MCF 10A (cell line): ENCODE measurements around the gene CARD8. TPM values are rescaled to one million over a fixed set of nuclear protein-coding genes. Genes with fewer than 3 reads are reported as not detected.
"Not testable (repeated sequence)": the region's sequence is repeated elsewhere in the genome, so short reads cannot be mapped to it uniquely, and the experiment has no call there.

Source experiments
- BruUV-seq: library from RNA; stranded (reverse); fragments of 400-500 nt; replicated peaks from 2 replicates; lab custom pipeline; 2021; lab: Mats Ljungman, UMichigan
- CTCF ChIA-PET: fragments of 300-600 bp; sonication (Branson Sonifier 250); formaldehyde crosslinking; extraction: SDS; loops from one replicate; lab custom pipeline; 2021; ENCODE audit warnings: antibody characterized with exemption, inconsistent platforms; lab: Yijun Ruan, JAX
- POLR2A ChIA-PET: fragments of 300-600, 350-650 bp; sonication (Branson Sonifier 250); formaldehyde crosslinking; extraction: SDS; loops from one replicate; lab custom pipeline; 2020; ENCODE audit warnings: antibody characterized with exemption, inconsistent platforms; lab: Yijun Ruan, JAX
- DNase-seq: peaks from one replicate; pipeline ENCODE4 v3.0.0-alpha.2; 2018; ENCODE audit not compliant: unreplicated experiment
- H3K27ac Mint-ChIP-seq: one replicate; pipeline ENCODE4 v1.8.0; 2022; ENCODE audit warnings: mild to moderate bottlenecking, low read depth, mixed read lengths; ENCODE audit not compliant: unreplicated experiment
- H3K27me3 Mint-ChIP-seq: one replicate; pipeline ENCODE4 v1.8.0; 2022; ENCODE audit warnings: mixed read lengths; ENCODE audit not compliant: insufficient read depth, unreplicated experiment
- H3K36me3 Mint-ChIP-seq: one replicate; pipeline ENCODE4 v1.8.0; 2022; ENCODE audit warnings: mild to moderate bottlenecking, moderate library complexity, mixed read lengths; ENCODE audit not compliant: insufficient read depth, unreplicated experiment
- H3K4me1 Mint-ChIP-seq: one replicate; pipeline ENCODE4 v1.8.0; 2022; ENCODE audit warnings: mixed read lengths; ENCODE audit not compliant: insufficient read depth, unreplicated experiment
- H3K4me3 Mint-ChIP-seq: one replicate; pipeline ENCODE4 v1.8.0; 2022; ENCODE audit warnings: mild to moderate bottlenecking, moderate library complexity, mixed read lengths; ENCODE audit not compliant: unreplicated experiment
- H3K9me3 Mint-ChIP-seq: one replicate; pipeline ENCODE4 v1.8.0; 2022; ENCODE audit warnings: mixed read lengths; ENCODE audit not compliant: unreplicated experiment
- intact Hi-C: fragments of 100-400 bp; cut with micrococcal nuclease; formaldehyde crosslinking; loops from 2 replicates; pipeline ENCODE4 v1.14.1; 2022
- total RNA-seq: library from RNA; stranded (reverse); gene quantifications from 2 replicates; pipeline ENCODE4 v1.2.3, GENCODE V29; 2022
- TF ChIP-seq, protein P1 (sequence below): fragments of 200-600 bp; IDR thresholded peaks from one replicate; pipeline ENCODE4 v1.8.0; 2022; ENCODE audit warnings: antibody characterized with exemption, mild to moderate bottlenecking; ENCODE audit not compliant: unreplicated experiment

CARD8 gene
- total RNA-seq, 1 experiment from 2014 or later: 16.0 TPM

- intact Hi-C loops: no loop called here
- BruUV-seq: no TSS peak
- peak; percentile 83 for DNase-seq
- H3K27me3 Mint-ChIP-seq: peaks cover 12% of the 10 kb centered on the region
- H3K4me3 Mint-ChIP-seq: no peak overlapping the region
- H3K9me3 Mint-ChIP-seq: no peaks in the 10 kb centered on the region
- H3K36me3 Mint-ChIP-seq: no peaks in the 10 kb centered on the region
- POLR2A ChIA-PET: interaction anchor here (0.6 to 0.8 kb wide), 2 partner anchors 16 to 29 kb away, joined by 3 read pairs; a partner anchor contains a TSS
- TF ChIP-seq, protein P1, sequence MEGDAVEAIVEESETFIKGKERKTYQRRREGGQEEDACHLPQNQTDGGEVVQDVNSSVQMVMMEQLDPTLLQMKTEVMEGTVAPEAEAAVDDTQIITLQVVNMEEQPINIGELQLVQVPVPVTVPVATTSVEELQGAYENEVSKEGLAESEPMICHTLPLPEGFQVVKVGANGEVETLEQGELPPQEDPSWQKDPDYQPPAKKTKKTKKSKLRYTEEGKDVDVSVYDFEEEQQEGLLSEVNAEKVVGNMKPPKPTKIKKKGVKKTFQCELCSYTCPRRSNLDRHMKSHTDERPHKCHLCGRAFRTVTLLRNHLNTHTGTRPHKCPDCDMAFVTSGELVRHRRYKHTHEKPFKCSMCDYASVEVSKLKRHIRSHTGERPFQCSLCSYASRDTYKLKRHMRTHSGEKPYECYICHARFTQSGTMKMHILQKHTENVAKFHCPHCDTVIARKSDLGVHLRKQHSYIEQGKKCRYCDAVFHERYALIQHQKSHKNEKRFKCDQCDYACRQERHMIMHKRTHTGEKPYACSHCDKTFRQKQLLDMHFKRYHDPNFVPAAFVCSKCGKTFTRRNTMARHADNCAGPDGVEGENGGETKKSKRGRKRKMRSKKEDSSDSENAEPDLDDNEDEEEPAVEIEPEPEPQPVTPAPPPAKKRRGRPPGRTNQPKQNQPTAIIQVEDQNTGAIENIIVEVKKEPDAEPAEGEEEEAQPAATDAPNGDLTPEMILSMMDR: no peak
- H3K27ac Mint-ChIP-seq: no peak overlapping the region
- CTCF ChIA-PET: interaction anchor here (0.6 to 6.7 kb wide), 3 partner anchors 26 to 298 kb away, joined by 3 to 65 read pairs (median 3); partner anchors contain the start of gene ZNF114
- H3K4me1 Mint-ChIP-seq: no peaks in the 10 kb centered on the region
Measured at GRCh38 chr19:48292798-48293197, 37.1 kb upstream of the CARD8 start.

GRCh38 chr19:48291489-48291815 lies 35.7 kb upstream of the CARD8 start:
- not testable (repeated sequence) for H3K4me1 Mint-ChIP-seq, H3K27ac Mint-ChIP-seq
- intact Hi-C loops: loop anchor here (1.0 kb wide), 2 partner anchors 20 to 24 kb away; no protein-coding TSS in a partner anchor

DNA sequence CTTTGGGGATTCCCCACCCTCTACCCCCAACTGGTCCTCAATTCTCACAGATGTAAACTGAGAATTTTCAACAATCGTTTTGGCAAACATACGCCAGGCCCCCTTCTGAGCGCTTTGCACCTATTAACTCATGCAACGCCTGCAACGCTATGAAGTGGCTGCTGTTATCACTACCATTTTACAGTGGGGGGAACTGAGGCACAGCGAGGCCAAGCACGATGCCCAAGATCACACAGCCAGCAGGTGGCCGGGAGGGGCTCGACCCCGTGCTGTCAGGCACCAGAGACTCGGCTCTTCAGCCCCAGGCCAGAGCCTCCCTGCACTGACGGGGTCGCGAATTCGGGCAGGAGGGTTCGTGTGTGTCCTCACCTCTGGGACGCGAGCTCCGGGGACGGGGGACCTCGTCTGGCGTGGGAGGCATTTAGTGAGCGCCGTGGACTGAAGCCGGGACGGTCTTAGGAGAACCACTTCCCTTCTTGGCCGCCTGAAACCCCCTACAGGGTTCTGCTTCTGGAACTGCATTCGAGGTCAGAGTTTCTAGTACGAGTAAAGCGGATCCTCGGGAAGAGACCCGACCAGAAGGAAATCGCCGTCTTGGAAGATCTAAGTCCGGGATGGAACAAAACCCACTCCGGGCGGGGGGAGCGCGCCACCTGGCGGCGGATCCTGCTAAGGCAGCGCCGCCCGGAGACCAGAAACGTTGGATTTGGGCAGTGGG lies 35.2 kb upstream of the CARD8 start:
- POLR2A ChIA-PET: interaction anchor here (1.6 kb wide), 1 partner anchor 18 kb away, joined by 10 read pairs; no protein-coding TSS in a partner anchor
- Mint-ChIP-seq H3K4me1 (no peaks in the 10 kb centered on the region), H3K36me3 (no peaks in the 10 kb centered on the region), H3K27me3 (peaks cover under 1% of the 10 kb centered on the region), H3K4me3 (peak overlapping the region; percentile 63), H3K27ac (no peak overlapping the region), H3K9me3 (peaks cover 11% of the 10 kb centered on the region)
- BruUV-seq: no TSS peak
- TF ChIP-seq, protein P1: peak; percentile 95
- CTCF ChIA-PET: interaction anchor here (0.5 to 6.7 kb wide), 10 partner anchors 11 to 998 kb away, joined by 3 to 65 read pairs (median 4); partner anchors contain the start of gene ZNF114
- intact Hi-C loops: loop anchor here (1.0 kb wide), 2 partner anchors 20 to 24 kb away; no protein-coding TSS in a partner anchor
- DNase-seq: peak; percentile 79

More at GRCh38 chr19:48291489-48291815, 35.7 kb upstream of the CARD8 start:
- BruUV-seq, DNase-seq, H3K36me3 Mint-ChIP-seq, H3K9me3 Mint-ChIP-seq, H3K27me3 Mint-ChIP-seq: not testable (repeated sequence)
- POLR2A ChIA-PET: interaction anchor here (1.6 kb wide), 1 partner anchor 19 kb away, joined by 10 read pairs; no protein-coding TSS in a partner anchor
- CTCF ChIA-PET: interaction anchor here (0.6 to 6.7 kb wide), 11 partner anchors 12 to 998 kb away, joined by 3 to 65 read pairs (median 4); partner anchors contain the start of gene ZNF114
- peak overlapping the region; percentile 63 for H3K4me3 Mint-ChIP-seq

- intact Hi-C loops: no loop called here
- no TSS peak for BruUV-seq
- ChIA-PET CTCF (interaction anchor here (0.5 to 6.7 kb wide), 6 partner anchors 11 to 447 kb away, joined by 3 to 65 read pairs (median 4); partner anchors contain the start of gene ZNF114), POLR2A (interaction anchor here (1.6 kb wide), 1 partner anchor 18 kb away, joined by 10 read pairs; no protein-coding TSS in a partner anchor)
- TF ChIP-seq, protein P1: no peak
- DNase-seq: peak; percentile 36
- Mint-ChIP-seq H3K4me3 (no peak overlapping the region), H3K9me3 (peaks cover 11% of the 10 kb centered on the region), H3K4me1 (no peaks in the 10 kb centered on the region), H3K27me3 (no peaks in the 10 kb centered on the region), H3K27ac (no peak overlapping the region), H3K36me3 (no peaks in the 10 kb centered on the region)
Measured at GRCh38 chr19:48290401-48290770, 34.7 kb upstream of the CARD8 start.
